SK-N-SH (cell line): ENCODE results near the gene TENT4A.

ENCODE experiments used
- CHD2 ChIP-seq: fragments of 150-350 bp; IDR thresholded peaks from 2 replicates; pipeline ENCODE4 v1.6.1; 2018; ENCODE audit warnings: low read length; ENCODE audit not compliant: partially characterized antibody
- EZH2phosphoT487 ChIP-seq: fragments of 200-600 bp; sonication (generic); IDR thresholded peaks from 2 replicates; pipeline ENCODE4 v1.6.1; 2017; ENCODE audit warnings: low read depth, mixed run types, mild to moderate bottlenecking, antibody characterized with exemption, moderate library complexity, borderline replicate concordance
- JUND ChIP-seq: IDR thresholded peaks from 2 replicates; pipeline ENCODE4 v1.4.0; 2012
- NFIC ChIP-seq: IDR thresholded peaks from 2 replicates; pipeline ENCODE4 v1.4.0; 2012; ENCODE audit warnings: borderline replicate concordance
- POLR2AphosphoS5 ChIP-seq: IDR thresholded peaks from 2 replicates; pipeline ENCODE4 v1.6.1; 2012; ENCODE audit warnings: low read depth, low read length
- RCOR1 ChIP-seq: fragments of 150-350 bp; IDR thresholded peaks from 2 replicates; pipeline ENCODE4 v1.6.1; 2017; ENCODE audit warnings: antibody characterized with exemption, low read length
- RFX5 ChIP-seq: IDR thresholded peaks from 2 replicates; pipeline ENCODE4 v1.6.1; 2012; ENCODE audit warnings: mild to moderate bottlenecking, improper control_type of control experiment, low read length
- SMC3 ChIP-seq: IDR thresholded peaks from 2 replicates; pipeline ENCODE4 v1.6.1; 2012; ENCODE audit warnings: low read depth, low read length, improper control_type of control experiment
- TEAD4 ChIP-seq: IDR thresholded peaks from 2 replicates; pipeline ENCODE4 v1.4.0; 2012; ENCODE audit warnings: mild to moderate bottlenecking, borderline replicate concordance; ENCODE audit not compliant: insufficient read depth
- YY1 ChIP-seq: IDR thresholded peaks from 2 replicates; pipeline ENCODE4 v1.4.0; 2012; ENCODE audit warnings: low read depth, mild to moderate bottlenecking
- TF ChIP-seq, protein P1 (sequence below): fragments of 200-600 bp; sonication (generic); IDR thresholded peaks from 2 replicates; pipeline ENCODE4 v1.6.1; 2017; ENCODE audit warnings: antibody characterized with exemption, mild to moderate bottlenecking, moderate library complexity
- TF ChIP-seq, protein P2 (sequence below): IDR thresholded peaks from 2 replicates; pipeline ENCODE4; 2012
- TF ChIP-seq, protein P3 (sequence below): IDR thresholded peaks from 2 replicates; pipeline ENCODE4 v1.6.1; 2012; ENCODE audit warnings: mild to moderate bottlenecking, low read depth, low read length, moderate library complexity
- TF ChIP-seq, protein P4 (sequence below): IDR thresholded peaks from 2 replicates; pipeline ENCODE4 v1.4.0; 2012; ENCODE audit warnings: low read depth, borderline replicate concordance

DNA sequence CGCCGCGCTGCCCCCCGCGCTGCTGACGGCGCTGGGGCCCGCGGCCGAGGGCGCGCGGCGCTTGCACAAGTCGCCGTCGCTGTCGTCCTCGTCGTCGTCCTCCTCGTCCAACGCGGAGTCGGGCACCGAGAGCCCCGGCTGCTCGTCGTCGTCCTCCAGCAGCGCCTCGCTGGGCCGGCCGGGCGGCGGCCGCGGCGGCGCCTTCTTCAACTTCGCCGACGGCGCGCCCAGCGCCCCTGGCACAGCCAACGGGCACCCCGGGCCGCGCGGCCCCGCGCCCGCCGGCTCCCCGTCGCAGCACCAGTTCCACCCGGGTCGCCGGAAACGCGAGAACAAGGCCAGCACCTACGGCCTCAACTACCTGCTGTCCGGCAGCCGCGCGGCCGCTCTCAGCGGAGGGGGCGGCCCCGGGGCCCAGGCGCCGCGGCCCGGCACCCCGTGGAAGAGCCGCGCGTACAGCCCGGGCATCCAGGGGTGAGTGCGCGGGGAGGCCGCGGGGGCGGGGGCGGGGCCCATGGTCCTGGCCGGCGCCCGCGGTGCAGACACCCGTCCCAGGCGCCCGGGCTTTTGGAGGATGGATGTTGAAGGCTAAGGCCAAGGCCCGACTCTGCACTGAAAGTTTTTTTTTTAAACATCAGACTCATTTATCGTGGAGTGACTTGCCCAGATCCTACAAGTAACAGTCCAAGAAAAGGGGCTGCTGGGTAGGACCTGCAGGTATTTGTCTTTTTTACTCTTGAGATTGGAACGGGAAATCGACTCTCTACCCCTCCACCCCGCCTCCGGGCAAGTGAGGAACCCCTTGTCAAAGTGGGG is 1.2 kb downstream of the TENT4A start:
- TF ChIP-seq, protein P1, sequence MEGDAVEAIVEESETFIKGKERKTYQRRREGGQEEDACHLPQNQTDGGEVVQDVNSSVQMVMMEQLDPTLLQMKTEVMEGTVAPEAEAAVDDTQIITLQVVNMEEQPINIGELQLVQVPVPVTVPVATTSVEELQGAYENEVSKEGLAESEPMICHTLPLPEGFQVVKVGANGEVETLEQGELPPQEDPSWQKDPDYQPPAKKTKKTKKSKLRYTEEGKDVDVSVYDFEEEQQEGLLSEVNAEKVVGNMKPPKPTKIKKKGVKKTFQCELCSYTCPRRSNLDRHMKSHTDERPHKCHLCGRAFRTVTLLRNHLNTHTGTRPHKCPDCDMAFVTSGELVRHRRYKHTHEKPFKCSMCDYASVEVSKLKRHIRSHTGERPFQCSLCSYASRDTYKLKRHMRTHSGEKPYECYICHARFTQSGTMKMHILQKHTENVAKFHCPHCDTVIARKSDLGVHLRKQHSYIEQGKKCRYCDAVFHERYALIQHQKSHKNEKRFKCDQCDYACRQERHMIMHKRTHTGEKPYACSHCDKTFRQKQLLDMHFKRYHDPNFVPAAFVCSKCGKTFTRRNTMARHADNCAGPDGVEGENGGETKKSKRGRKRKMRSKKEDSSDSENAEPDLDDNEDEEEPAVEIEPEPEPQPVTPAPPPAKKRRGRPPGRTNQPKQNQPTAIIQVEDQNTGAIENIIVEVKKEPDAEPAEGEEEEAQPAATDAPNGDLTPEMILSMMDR, result no peak
- TF ChIP-seq JUND (no peak), CHD2 (no peak), POLR2AphosphoS5 (no peak), EZH2phosphoT487 (no peak), SMC3 (no peak), NFIC (no peak), RCOR1 (no peak), TEAD4 (no peak), RFX5 (no peak), YY1 (no peak)
- TF ChIP-seq, protein P2, sequence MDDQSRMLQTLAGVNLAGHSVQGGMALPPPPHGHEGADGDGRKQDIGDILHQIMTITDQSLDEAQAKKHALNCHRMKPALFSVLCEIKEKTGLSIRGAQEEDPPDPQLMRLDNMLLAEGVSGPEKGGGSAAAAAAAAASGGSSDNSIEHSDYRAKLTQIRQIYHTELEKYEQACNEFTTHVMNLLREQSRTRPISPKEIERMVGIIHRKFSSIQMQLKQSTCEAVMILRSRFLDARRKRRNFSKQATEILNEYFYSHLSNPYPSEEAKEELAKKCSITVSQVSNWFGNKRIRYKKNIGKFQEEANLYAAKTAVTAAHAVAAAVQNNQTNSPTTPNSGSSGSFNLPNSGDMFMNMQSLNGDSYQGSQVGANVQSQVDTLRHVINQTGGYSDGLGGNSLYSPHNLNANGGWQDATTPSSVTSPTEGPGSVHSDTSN, result no peak
- TF ChIP-seq, protein P3, sequence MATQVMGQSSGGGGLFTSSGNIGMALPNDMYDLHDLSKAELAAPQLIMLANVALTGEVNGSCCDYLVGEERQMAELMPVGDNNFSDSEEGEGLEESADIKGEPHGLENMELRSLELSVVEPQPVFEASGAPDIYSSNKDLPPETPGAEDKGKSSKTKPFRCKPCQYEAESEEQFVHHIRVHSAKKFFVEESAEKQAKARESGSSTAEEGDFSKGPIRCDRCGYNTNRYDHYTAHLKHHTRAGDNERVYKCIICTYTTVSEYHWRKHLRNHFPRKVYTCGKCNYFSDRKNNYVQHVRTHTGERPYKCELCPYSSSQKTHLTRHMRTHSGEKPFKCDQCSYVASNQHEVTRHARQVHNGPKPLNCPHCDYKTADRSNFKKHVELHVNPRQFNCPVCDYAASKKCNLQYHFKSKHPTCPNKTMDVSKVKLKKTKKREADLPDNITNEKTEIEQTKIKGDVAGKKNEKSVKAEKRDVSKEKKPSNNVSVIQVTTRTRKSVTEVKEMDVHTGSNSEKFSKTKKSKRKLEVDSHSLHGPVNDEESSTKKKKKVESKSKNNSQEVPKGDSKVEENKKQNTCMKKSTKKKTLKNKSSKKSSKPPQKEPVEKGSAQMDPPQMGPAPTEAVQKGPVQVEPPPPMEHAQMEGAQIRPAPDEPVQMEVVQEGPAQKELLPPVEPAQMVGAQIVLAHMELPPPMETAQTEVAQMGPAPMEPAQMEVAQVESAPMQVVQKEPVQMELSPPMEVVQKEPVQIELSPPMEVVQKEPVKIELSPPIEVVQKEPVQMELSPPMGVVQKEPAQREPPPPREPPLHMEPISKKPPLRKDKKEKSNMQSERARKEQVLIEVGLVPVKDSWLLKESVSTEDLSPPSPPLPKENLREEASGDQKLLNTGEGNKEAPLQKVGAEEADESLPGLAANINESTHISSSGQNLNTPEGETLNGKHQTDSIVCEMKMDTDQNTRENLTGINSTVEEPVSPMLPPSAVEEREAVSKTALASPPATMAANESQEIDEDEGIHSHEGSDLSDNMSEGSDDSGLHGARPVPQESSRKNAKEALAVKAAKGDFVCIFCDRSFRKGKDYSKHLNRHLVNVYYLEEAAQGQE, result no peak
- TF ChIP-seq, protein P4, sequence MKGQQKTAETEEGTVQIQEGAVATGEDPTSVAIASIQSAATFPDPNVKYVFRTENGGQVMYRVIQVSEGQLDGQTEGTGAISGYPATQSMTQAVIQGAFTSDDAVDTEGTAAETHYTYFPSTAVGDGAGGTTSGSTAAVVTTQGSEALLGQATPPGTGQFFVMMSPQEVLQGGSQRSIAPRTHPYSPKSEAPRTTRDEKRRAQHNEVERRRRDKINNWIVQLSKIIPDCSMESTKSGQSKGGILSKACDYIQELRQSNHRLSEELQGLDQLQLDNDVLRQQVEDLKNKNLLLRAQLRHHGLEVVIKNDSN, result no peak
